ENCODE measurements around the gene RANBP3.

RANBP3 gene

GRCh38 chr19:5985098-5985783 is 7.3 kb upstream of the RANBP3 start:
- DNase-seq = peak; percentile 62

GRCh38 chr19:5984600-5984999 is 6.7 kb upstream of the RANBP3 start:
- DNase-seq = no peak

GRCh38 chr19:5983367-5983955 is 5.5 kb upstream of the RANBP3 start:
- no peak for DNase-seq

- no peak for DNase-seq
Observed at GRCh38 chr19:5978606-5979552, 939 bp upstream of the RANBP3 start.

- DNase-seq = no peak
Observed at GRCh38 chr19:5977222-5977784, 637 bp downstream of the RANBP3 start.

GRCh38 chr19:5976768-5977167 is 1.2 kb downstream of the RANBP3 start:
- DNase-seq = no peak

- no peak for DNase-seq
Observed at GRCh38 chr19:5975388-5975728, 2.6 kb downstream of the RANBP3 start.

- no peak for DNase-seq
Observed at GRCh38 chr19:5974721-5975387, 3.1 kb downstream of the RANBP3 start.

GRCh38 chr19:5973867-5974635 is 3.9 kb downstream of the RANBP3 start:
- DNase-seq = no peak

GRCh38 chr19:5973376-5973775 is 4.6 kb downstream of the RANBP3 start:
- DNase-seq = no peak

- no peak for DNase-seq
Observed at GRCh38 chr19:5972355-5972731, 5.6 kb downstream of the RANBP3 start.

- DNase-seq = no peak
Observed at GRCh38 chr19:5971714-5972354, 6.1 kb downstream of the RANBP3 start.

GRCh38 chr19:5969476-5969875 is 8.5 kb downstream of the RANBP3 start:
- no peak for DNase-seq

- DNase-seq = no peak
Observed at GRCh38 chr19:5968431-5969373, 9.2 kb downstream of the RANBP3 start.

GRCh38 chr19:5967994-5968430 is 9.9 kb downstream of the RANBP3 start:
- peak; percentile 72 for DNase-seq

GRCh38 chr19:5967571-5967970 is 10.4 kb downstream of the RANBP3 start:
- no peak for DNase-seq

- no peak for DNase-seq
Observed at GRCh38 chr19:5966941-5967340, 11.0 kb downstream of the RANBP3 start.

GRCh38 chr19:5966215-5966614 is 11.7 kb downstream of the RANBP3 start:
- DNase-seq = no peak

GRCh38 chr19:5964816-5965565 is 12.9 kb downstream of the RANBP3 start:
- no peak for DNase-seq

Measured in fibroblast of skin of back (primary cell).